Measurements from ENCODE around the gene GLA.
A peak's percentile ranks its signal among the peaks of the same experiment; 100 is the strongest.

The GLA gene

GRCh38 chrX:101385795-101386541 lies 21.8 kb downstream of the GLA start, which contains the start of gene BTK:
TSS of gene BTK (minus strand) at chrX:101386191. CDS start at chrX:101375284, 10,907 bp downstream.
- peaks cover 6% of the 10 kb centered on the region for H3K36me3 Mint-ChIP-seq
- ATAC-seq (no peak), DNase-seq (ENCODE audit: low spot score in 2 of 2) (no peak)
- peak within 1 kb of the TSS; percentile 36 for H3K4me3 Mint-ChIP-seq
- no peaks in the 10 kb centered on the region for H3K4me1 Mint-ChIP-seq
- no peaks in the 10 kb centered on the region for H3K9me3 Mint-ChIP-seq
- H3K27ac Mint-ChIP-seq: peak within 1 kb of the TSS; percentile 53

GRCh38 chrX:101385026-101385684 lies 22.6 kb downstream of the GLA start:
- peak overlapping the region; percentile 36 for H3K4me3 Mint-ChIP-seq
- H3K27ac Mint-ChIP-seq: no peak overlapping the region
- ATAC-seq (no peak), DNase-seq (ENCODE audit: low spot score in 2 of 2) (no peak)
- no peaks in the 10 kb centered on the region for H3K4me1 Mint-ChIP-seq
- no peaks in the 10 kb centered on the region for H3K9me3 Mint-ChIP-seq
- no peaks in the 10 kb centered on the region for H3K36me3 Mint-ChIP-seq

GRCh38 chrX:101383679-101384205 lies 24.0 kb downstream of the GLA start:
- no peak overlapping the region for H3K27ac Mint-ChIP-seq
- ATAC-seq (no peak), DNase-seq (ENCODE audit: low spot score in 2 of 2) (no peak)
- no peaks in the 10 kb centered on the region for H3K36me3 Mint-ChIP-seq
- no peak overlapping the region for H3K4me3 Mint-ChIP-seq
- H3K9me3 Mint-ChIP-seq: no peaks in the 10 kb centered on the region
- no peaks in the 10 kb centered on the region for H3K4me1 Mint-ChIP-seq

DNA sequence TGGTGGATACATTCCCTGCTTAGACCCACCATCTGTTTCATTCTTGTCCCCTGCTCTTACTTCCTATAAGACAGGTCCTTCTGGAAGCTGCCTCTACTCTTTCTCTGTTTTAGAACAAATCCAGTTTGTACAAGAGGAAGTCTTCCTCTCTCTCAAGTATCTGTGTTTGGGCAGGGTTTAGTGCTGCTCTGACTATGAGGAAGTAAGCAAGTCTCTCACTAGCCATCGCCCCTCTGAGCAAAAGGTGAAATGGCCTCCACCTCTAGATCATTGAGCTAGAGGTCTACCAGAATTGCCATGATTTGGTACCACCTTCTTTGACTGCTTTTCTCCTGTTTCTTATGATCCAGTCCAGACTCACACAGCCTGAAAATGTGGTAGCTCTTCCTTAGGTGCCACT lies 30.2 kb downstream of the GLA start:
- Mint-ChIP-seq H3K9me3 (no peaks in the 10 kb centered on the region), H3K4me3 (no peak overlapping the region), H3K27ac (no peak overlapping the region), H3K36me3 (no peaks in the 10 kb centered on the region), H3K4me1 (no peaks in the 10 kb centered on the region)
- ATAC-seq: no peak
- DNase-seq (ENCODE audit: low spot score in 2 of 2): no peak

DNA sequence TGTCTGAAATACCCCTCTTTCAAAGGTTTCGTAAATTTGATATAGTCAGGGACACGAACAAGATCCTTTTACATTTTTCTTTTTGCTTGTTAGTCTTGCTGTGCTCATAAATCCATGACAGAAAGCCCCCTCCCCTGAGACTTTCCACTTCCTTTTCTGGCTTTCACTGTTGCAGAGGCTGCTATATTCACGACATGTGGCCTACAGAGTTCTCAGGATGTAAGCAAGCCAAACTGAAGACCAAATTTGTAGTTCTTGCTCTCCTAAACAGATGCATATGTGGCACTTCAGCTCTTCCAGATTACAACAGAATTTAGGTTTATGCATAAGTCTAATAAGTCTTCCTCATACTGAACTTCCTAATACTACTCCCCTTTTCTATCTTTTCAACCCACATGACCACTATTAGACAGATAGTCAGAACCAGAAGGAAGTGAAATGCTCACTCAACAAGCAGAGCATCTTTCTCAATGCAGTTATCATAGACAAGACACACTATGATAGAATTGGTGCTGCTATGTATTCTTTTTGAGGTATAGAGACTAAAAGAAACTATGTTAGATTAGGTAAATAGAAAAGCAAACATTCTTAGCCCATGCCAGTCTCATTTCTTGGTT lies 36.7 kb downstream of the GLA start:
- Mint-ChIP-seq H3K9me3 (no peaks in the 10 kb centered on the region), H3K4me1 (no peaks in the 10 kb centered on the region), H3K36me3 (no peaks in the 10 kb centered on the region), H3K4me3 (no peak overlapping the region), H3K27ac (no peak overlapping the region)
- ATAC-seq: no peak
- no peak for DNase-seq (ENCODE audit: low spot score in 2 of 2)

DNA sequence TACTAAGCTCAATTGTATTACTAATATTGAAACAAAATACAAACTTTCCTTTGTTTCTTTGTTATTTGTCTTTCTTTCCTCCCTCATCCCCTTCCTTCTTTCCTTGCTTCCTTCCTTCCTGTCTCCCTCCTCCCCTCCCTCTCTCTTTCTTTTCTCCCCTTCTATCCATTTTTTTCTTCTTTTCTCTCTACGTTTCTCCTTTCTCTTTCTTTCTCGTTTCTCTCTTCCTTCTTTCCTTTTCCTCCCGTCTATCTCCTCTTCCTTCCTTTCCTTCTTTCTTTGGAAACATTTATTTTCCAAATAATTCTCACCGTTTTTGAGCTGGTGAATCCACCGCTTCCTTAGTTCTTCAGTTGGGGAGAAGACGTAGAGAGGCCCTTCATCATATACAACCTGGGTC lies 38.0 kb downstream of the GLA start:
- H3K4me1 Mint-ChIP-seq: no peaks in the 10 kb centered on the region
- H3K27ac Mint-ChIP-seq: no peak overlapping the region
- no peak for ATAC-seq
- no peaks in the 10 kb centered on the region for H3K9me3 Mint-ChIP-seq
- no peaks in the 10 kb centered on the region for H3K36me3 Mint-ChIP-seq
- no peak overlapping the region for H3K4me3 Mint-ChIP-seq
- DNase-seq (ENCODE audit: low spot score in 2 of 2): no peak

GRCh38 chrX:101368800-101369199 lies 38.9 kb downstream of the GLA start:
- ATAC-seq: no peak

GRCh38 chrX:101365301-101365795 lies 42.4 kb downstream of the GLA start:
- no peak for ATAC-seq
- no peak overlapping the region for H3K27ac Mint-ChIP-seq
- H3K36me3 Mint-ChIP-seq: no peaks in the 10 kb centered on the region
- H3K4me3 Mint-ChIP-seq: no peak overlapping the region
- H3K9me3 Mint-ChIP-seq: no peaks in the 10 kb centered on the region
- DNase-seq (ENCODE audit: low spot score in 2 of 2): no peak
- H3K4me1 Mint-ChIP-seq: no peaks in the 10 kb centered on the region

More at GRCh38 chrX:101368800-101369199, 38.9 kb downstream of the GLA start:
- Mint-ChIP-seq H3K4me1 (no peaks in the 10 kb centered on the region), H3K4me3 (no peak overlapping the region), H3K27ac (no peak overlapping the region), H3K9me3 (no peaks in the 10 kb centered on the region), H3K36me3 (no peaks in the 10 kb centered on the region)
- no peak for DNase-seq (ENCODE audit: low spot score in 2 of 2)

DNA sequence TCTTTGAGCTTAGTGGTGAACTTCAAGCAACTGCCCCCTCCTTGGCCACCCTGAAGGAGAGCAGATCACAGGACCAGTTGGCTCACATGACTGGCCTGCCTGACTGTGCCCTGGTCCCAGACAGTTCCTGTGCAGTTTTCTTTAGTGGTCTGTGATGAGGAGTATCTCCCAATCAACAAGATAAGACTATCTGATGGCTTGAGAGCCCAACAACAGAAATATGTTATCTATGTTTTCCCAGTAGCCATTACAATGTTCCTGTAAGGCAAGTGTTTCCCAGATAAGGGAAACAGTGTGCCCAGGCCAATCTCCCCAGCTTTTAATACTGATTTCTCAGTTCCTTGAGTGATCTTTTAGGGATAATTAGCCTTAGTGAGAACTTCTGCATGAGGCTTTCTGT lies 45.0 kb downstream of the GLA start:
- no peak for ATAC-seq
- Mint-ChIP-seq H3K4me1 (no peaks in the 10 kb centered on the region), H3K4me3 (no peak overlapping the region), H3K27ac (no peak overlapping the region), H3K36me3 (no peaks in the 10 kb centered on the region), H3K9me3 (no peaks in the 10 kb centered on the region)
- no peak for DNase-seq (ENCODE audit: low spot score in 2 of 2)

GRCh38 chrX:101362116-101362515 lies 45.6 kb downstream of the GLA start:
- Mint-ChIP-seq H3K4me3 (no peak overlapping the region), H3K9me3 (no peaks in the 10 kb centered on the region), H3K4me1 (no peaks in the 10 kb centered on the region), H3K27ac (no peak overlapping the region), H3K36me3 (no peaks in the 10 kb centered on the region)
- ATAC-seq: no peak
- DNase-seq (ENCODE audit: low spot score in 2 of 2): no peak

DNA sequence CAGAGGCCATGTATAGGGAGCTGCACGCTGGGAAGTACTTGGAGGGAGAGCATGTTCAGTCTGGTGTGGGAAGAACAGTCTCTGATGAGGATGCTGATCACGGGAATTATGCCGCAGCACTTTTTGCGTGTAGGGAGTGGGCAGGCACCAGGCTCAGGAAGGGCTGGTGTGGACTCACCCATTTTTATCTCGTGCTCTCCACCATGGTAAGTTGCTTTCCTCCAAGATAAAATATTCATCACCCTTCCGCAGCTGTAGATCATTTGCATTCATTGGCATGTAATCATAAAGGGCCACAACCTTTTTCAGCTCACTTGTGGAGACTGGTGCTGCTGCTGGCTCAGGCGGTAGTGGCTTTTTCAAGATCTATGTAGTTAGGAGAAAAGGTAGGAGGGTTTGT lies 47.3 kb downstream of the GLA start:
- no peaks in the 10 kb centered on the region for H3K36me3 Mint-ChIP-seq
- no peak overlapping the region for H3K4me3 Mint-ChIP-seq
- DNase-seq (ENCODE audit: low spot score in 2 of 2) (no peak), ATAC-seq (no peak)
- no peak overlapping the region for H3K27ac Mint-ChIP-seq
- H3K4me1 Mint-ChIP-seq: no peaks in the 10 kb centered on the region
- H3K9me3 Mint-ChIP-seq: no peaks in the 10 kb centered on the region

DNA sequence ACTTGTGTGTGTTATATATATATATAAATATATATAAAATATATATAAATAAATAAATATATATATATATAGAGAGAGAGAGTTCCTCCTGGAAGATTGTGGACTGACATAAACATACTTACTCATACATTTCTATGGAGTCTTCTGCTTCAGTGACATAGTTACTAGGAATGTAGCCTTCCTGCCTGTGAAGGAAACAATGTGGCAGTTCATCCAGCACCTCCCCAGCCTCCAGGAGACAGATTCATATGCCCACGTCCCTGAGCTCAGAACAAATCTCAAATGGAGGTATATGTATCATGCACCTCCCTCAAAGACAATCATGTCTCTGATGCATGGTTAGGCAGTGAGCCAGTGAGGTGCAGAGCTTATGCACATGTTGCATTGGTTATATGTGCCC lies 47.8 kb downstream of the GLA start:
- Mint-ChIP-seq H3K4me1 (no peaks in the 10 kb centered on the region), H3K9me3 (no peaks in the 10 kb centered on the region), H3K4me3 (no peak overlapping the region), H3K36me3 (no peaks in the 10 kb centered on the region), H3K27ac (no peak overlapping the region)
- ATAC-seq (no peak), DNase-seq (ENCODE audit: low spot score in 2 of 2) (no peak)

- DNase-seq (ENCODE audit: low spot score in 2 of 2): no peak
- no peaks in the 10 kb centered on the region for H3K36me3 Mint-ChIP-seq
- no peaks in the 10 kb centered on the region for H3K4me1 Mint-ChIP-seq
- no peak overlapping the region for H3K27ac Mint-ChIP-seq
- ATAC-seq: no peak
- no peaks in the 10 kb centered on the region for H3K9me3 Mint-ChIP-seq
- H3K4me3 Mint-ChIP-seq: no peak overlapping the region
Observed at GRCh38 chrX:101357166-101357795, 50.4 kb downstream of the GLA start.

GRCh38 chrX:101349193-101349562 lies 58.5 kb downstream of the GLA start:
- DNase-seq (ENCODE audit: low spot score in 2 of 2) (no peak), ATAC-seq (no peak)
- Mint-ChIP-seq H3K36me3 (peaks cover 30% of the 10 kb centered on the region), H3K4me3 (peak overlapping the region; percentile 82), H3K9me3 (no peaks in the 10 kb centered on the region), H3K27ac (peak overlapping the region; percentile 89), H3K4me1 (no peaks in the 10 kb centered on the region)

- Mint-ChIP-seq H3K36me3 (peaks cover 35% of the 10 kb centered on the region), H3K27ac (peak within 1 kb of the TSS; percentile 89), H3K4me3 (peak within 1 kb of the TSS; percentile 82)
Observed at GRCh38 chrX:101348452-101349192, 59.1 kb downstream of the GLA start, which contains the start of gene TIMM8A. TSS of gene TIMM8A (minus strand) at chrX:101348742. CDS start at chrX:101348664, 78 bp downstream.

More at GRCh38 chrX:101348452-101349192, 59.1 kb downstream of the GLA start, which contains the start of gene TIMM8A:
- Mint-ChIP-seq H3K4me1 (no peaks in the 10 kb centered on the region), H3K9me3 (no peaks in the 10 kb centered on the region)
- ATAC-seq (peak; percentile 98), DNase-seq (ENCODE audit: low spot score in 2 of 2) (peak; percentile 39 to 82)

All from stimulated activated effector memory CD8-positive, alpha-beta T cell treated with anti-CD3 and anti-CD28 coated beads, Interleukin-12 subunit alpha, Interleukin-12 subunit beta, amount 100 ng/mL, for 72 hours (primary cell).